ENCODE results near the gene HOXA11. TPM values are rescaled to one million over a fixed set of nuclear protein-coding genes. Genes with fewer than 3 reads are reported as not detected.

HOXA11 gene
- total RNA-seq, 1 experiment from 2014 or later: 0.84 TPM

DNA sequence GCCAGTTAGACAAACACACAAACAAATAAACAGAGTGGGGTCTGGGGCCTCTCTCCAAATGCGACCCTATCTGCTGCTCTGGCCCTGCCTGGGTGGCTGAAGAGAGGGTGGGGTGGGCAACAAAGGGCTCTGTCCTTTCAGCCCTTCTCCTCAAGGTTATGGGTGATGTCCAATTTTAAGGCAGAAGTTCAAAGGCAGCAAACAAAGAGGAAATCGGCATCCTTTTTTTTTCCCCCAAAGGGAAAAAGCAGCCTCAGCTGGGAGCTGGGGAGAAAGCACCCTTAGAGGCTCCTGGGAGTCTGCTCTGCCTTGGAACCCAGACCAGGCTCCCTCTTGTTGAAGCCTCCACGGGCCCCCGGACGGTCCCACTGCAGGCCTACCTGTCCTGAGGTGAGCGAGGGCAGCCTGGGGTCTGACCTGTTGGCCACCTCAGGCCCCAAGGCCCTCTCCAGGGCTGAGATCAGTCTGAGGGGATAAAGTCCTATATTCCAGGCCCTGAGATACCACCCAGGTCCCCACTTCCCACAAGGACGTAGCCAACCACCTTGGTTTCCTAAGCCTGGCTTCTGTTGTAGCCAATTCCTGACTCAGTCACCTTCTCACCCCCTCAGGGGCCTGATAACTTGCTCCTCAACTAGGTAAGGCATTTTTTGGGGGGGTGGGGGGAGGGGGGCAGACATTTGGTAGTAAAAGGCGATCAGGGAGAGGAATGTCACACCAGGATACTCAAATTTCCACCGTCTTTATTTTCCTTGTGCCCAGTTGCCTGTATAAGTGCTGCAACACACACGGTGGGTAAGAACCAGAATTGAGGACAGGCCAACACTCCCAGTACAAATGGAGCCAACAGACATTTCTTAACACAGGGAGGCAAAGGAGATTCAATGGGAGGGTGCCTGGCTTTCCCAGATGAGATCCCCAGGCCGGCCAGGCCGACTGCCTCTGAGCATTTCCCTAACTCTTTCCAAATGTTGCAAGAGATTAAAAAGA lies 4.3 kb downstream of the HOXA11 start:
- ChIA-PET POLR2A (no interaction called here), CTCF (interaction anchor here (0.6 to 2.4 kb wide), 9 partner anchors 10 to 586 kb away, joined by 3 to 10 read pairs (median 4); no protein-coding TSS in a partner anchor)
- H3K4me1 Mint-ChIP-seq (ENCODE audit: insufficient read depth, unreplicated experiment): peaks cover 8% of the 10 kb centered on the region
- no peaks in the 10 kb centered on the region for H3K27me3 Mint-ChIP-seq (ENCODE audit: insufficient read depth, unreplicated experiment)
- DNase-seq (ENCODE audit: unreplicated experiment): no peak
- no peaks in the 10 kb centered on the region for H3K9me3 Mint-ChIP-seq (ENCODE audit: unreplicated experiment)
- intact Hi-C loops (cut with micrococcal nuclease): no loop called here
- no peak overlapping the region for H3K27ac Mint-ChIP-seq (ENCODE audit: low read depth, unreplicated experiment)
- H3K4me3 Mint-ChIP-seq (ENCODE audit: unreplicated experiment): no peak overlapping the region
- BruUV-seq (replicated peaks): no TSS peak
- no peaks in the 10 kb centered on the region for H3K36me3 Mint-ChIP-seq (ENCODE audit: insufficient read depth, unreplicated experiment)
- TF ChIP-seq, protein P1, sequence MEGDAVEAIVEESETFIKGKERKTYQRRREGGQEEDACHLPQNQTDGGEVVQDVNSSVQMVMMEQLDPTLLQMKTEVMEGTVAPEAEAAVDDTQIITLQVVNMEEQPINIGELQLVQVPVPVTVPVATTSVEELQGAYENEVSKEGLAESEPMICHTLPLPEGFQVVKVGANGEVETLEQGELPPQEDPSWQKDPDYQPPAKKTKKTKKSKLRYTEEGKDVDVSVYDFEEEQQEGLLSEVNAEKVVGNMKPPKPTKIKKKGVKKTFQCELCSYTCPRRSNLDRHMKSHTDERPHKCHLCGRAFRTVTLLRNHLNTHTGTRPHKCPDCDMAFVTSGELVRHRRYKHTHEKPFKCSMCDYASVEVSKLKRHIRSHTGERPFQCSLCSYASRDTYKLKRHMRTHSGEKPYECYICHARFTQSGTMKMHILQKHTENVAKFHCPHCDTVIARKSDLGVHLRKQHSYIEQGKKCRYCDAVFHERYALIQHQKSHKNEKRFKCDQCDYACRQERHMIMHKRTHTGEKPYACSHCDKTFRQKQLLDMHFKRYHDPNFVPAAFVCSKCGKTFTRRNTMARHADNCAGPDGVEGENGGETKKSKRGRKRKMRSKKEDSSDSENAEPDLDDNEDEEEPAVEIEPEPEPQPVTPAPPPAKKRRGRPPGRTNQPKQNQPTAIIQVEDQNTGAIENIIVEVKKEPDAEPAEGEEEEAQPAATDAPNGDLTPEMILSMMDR (IDR thresholded peaks at IDR 0.05; ENCODE audit: unreplicated experiment): no peak

DNA sequence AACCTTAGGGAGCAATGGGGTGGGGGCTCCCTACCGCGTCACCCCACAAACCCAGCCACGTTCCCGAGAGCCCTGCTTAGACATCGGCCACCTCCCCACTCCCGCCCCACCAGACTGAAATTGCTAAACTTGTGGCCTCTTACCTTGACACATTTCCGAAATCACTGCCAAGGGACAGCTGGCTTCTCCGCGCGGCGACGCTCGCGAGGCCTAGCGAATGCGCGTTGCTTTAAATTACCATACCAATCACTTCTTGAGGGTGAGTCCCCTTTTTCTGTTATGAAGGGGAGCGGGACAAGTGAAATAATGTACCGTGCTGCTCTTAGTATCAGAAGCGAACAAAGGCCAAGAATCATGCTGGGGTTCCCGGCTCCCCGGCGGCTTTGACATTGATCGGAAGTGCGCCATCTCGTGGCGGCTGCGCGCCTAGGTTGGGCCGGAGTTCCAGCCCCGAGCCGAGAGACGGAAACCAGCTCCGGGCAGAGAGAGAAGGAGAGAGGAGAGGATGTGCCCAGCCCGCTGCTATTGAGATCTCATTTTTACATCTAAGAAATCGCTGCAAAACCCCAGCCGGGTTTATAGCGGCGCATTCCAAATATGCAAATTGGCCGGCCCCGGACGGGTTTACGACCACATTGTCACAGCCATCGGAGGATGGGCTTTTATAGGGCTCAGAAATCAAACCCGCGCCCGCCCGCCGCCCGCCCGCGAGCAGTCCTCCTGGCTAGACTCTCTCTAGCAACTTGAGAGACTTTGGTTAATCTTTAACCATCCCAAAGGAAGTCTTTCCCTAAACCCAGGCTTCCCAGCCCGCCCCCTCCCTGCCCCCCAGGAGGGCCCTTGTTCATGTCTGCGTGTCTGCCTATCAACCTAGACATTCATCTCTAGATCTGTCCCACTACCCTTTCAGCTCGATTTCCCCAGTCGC lies 5.3 kb downstream of the HOXA11 start:
- DNase-seq (ENCODE audit: unreplicated experiment): peak; percentile 69
- CTCF ChIA-PET: interaction anchor here (0.6 to 2.4 kb wide), 15 partner anchors 8 to 1932 kb away, joined by 3 to 10 read pairs (median 3); no protein-coding TSS in a partner anchor
- H3K9me3 Mint-ChIP-seq (ENCODE audit: unreplicated experiment): no peaks in the 10 kb centered on the region
- TF ChIP-seq, protein P1 (IDR thresholded peaks at IDR 0.05; ENCODE audit: unreplicated experiment): peak; percentile 84
- H3K4me3 Mint-ChIP-seq (ENCODE audit: unreplicated experiment): no peak overlapping the region
- peaks cover 2% of the 10 kb centered on the region for H3K4me1 Mint-ChIP-seq (ENCODE audit: insufficient read depth, unreplicated experiment)
- H3K36me3 Mint-ChIP-seq (ENCODE audit: insufficient read depth, unreplicated experiment): no peaks in the 10 kb centered on the region
- no peaks in the 10 kb centered on the region for H3K27me3 Mint-ChIP-seq (ENCODE audit: insufficient read depth, unreplicated experiment)
- POLR2A ChIA-PET: interaction anchor here (0.7 kb wide), 1 partner anchor 492 kb away, joined by 3 read pairs; no protein-coding TSS in a partner anchor
- intact Hi-C loops (cut with micrococcal nuclease): no loop called here
- no peak overlapping the region for H3K27ac Mint-ChIP-seq (ENCODE audit: low read depth, unreplicated experiment)
- no TSS peak for BruUV-seq (replicated peaks)

DNA sequence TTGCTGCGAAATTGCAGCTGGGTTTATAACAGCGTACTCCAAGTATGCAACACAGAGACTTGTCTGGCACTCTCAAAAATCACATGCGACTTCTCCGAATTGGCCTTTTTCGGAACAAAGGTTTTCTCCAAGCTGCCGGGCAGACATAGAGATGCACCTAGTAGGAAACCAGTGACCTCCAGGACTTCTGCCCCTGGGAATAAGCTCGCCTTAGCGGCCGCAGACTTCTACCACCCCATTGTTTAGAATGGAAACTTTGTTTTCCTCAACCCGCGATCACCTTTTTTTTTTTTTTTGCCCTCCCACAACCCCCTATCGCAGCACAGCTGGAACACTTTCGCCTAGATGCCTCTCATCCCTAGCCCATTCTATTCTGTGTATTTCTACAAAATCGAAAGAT lies 6.0 kb downstream of the HOXA11 start:
- Mint-ChIP-seq H3K9me3 (ENCODE audit: unreplicated experiment) (no peaks in the 10 kb centered on the region), H3K4me3 (ENCODE audit: unreplicated experiment) (no peak overlapping the region), H3K27ac (ENCODE audit: low read depth, unreplicated experiment) (no peak overlapping the region), H3K36me3 (ENCODE audit: insufficient read depth, unreplicated experiment) (no peaks in the 10 kb centered on the region), H3K4me1 (ENCODE audit: insufficient read depth, unreplicated experiment) (no peaks in the 10 kb centered on the region), H3K27me3 (ENCODE audit: insufficient read depth, unreplicated experiment) (no peaks in the 10 kb centered on the region)
- no peak for DNase-seq (ENCODE audit: unreplicated experiment)
- ChIA-PET CTCF (interaction anchor here (0.6 to 2.4 kb wide), 18 partner anchors 9 to 1931 kb away, joined by 3 to 10 read pairs (median 3); no protein-coding TSS in a partner anchor), POLR2A (interaction anchor here (0.5 kb wide), 1 partner anchor 485 kb away, joined by 3 read pairs; no protein-coding TSS in a partner anchor)
- TF ChIP-seq, protein P1 (IDR thresholded peaks at IDR 0.05; ENCODE audit: unreplicated experiment): no peak
- no TSS peak for BruUV-seq (replicated peaks)
- intact Hi-C loops (cut with micrococcal nuclease): no loop called here
